NT2/D1 (cell line): ENCODE data around the gene ATXN7.

Experiments
- DNase-seq: peaks from one replicate; pipeline ENCODE4 v3.0.0-alpha.2; 2011; ENCODE audit warnings: low read depth, low spot score
- H3K27me3 ChIP-seq: 2 replicates; pipeline ENCODE4 v1.6.0; 2011; ENCODE audit warnings: mild to moderate bottlenecking; ENCODE audit not compliant: insufficient read length, insufficient read depth
- H3K36me3 ChIP-seq: 2 replicates; pipeline ENCODE4 v1.6.1; 2011; ENCODE audit warnings: mild to moderate bottlenecking, low read length, mixed read lengths; ENCODE audit not compliant: insufficient read depth, insufficient read length
- H3K4me1 ChIP-seq: 2 replicates; pipeline ENCODE4 v1.5.1; 2011; ENCODE audit not compliant: insufficient read depth, insufficient read length
- H3K4me3 ChIP-seq: 2 replicates; pipeline ENCODE4 v1.5.1; 2011; ENCODE audit warnings: low read depth; ENCODE audit not compliant: insufficient read length
- H3K9ac ChIP-seq: 2 replicates; pipeline ENCODE4 v1.6.0; 2011; ENCODE audit warnings: low read depth; ENCODE audit not compliant: insufficient read length
- H3K9me3 ChIP-seq: 2 replicates; pipeline ENCODE4 v1.5.1; 2011; ENCODE audit warnings: mild to moderate bottlenecking, low read length; ENCODE audit not compliant: insufficient read depth
- SUZ12 ChIP-seq: IDR thresholded peaks from 2 replicates; pipeline ENCODE4 v1.6.1; 2011; ENCODE audit not compliant: insufficient read length, insufficient read depth; ENCODE audit errors: extremely low read depth
- YY1 ChIP-seq: IDR thresholded peaks from 2 replicates; pipeline ENCODE4 v1.6.1; 2011; ENCODE audit not compliant: insufficient read length, insufficient read depth
- ZNF274 ChIP-seq: IDR thresholded peaks from 2 replicates; pipeline ENCODE4 v1.6.1; 2011; ENCODE audit warnings: mild to moderate bottlenecking, low read depth, low read length

ATXN7 gene

GRCh38 chr3:63970631-63971475 lies 107.2 kb downstream of the ATXN7 start:
- no peak for TF ChIP-seq SUZ12
- TF ChIP-seq ZNF274, result no peak
- no peak for TF ChIP-seq YY1
- no peaks in the 10 kb centered on the region for H3K9me3 ChIP-seq
- peaks cover 12% of the 10 kb centered on the region for H3K36me3 ChIP-seq
- no peak overlapping the region for H3K9ac ChIP-seq
- H3K4me3 ChIP-seq, result no peak overlapping the region
- H3K4me1 ChIP-seq, result peaks cover 4% of the 10 kb centered on the region
- H3K27me3 ChIP-seq, result no peaks in the 10 kb centered on the region
- DNase-seq, result no peak

GRCh38 chr3:63972196-63972595 lies 108.5 kb downstream of the ATXN7 start:
- Histone ChIP-seq H3K36me3 (peaks cover 12% of the 10 kb centered on the region), H3K4me1 (peaks cover 4% of the 10 kb centered on the region), H3K9me3 (no peaks in the 10 kb centered on the region), H3K4me3 (no peak overlapping the region), H3K9ac (no peak overlapping the region), H3K27me3 (no peaks in the 10 kb centered on the region)
- no peak for DNase-seq
- TF ChIP-seq SUZ12, result no peak
- no peak for TF ChIP-seq YY1
- TF ChIP-seq ZNF274, result no peak

DNA sequence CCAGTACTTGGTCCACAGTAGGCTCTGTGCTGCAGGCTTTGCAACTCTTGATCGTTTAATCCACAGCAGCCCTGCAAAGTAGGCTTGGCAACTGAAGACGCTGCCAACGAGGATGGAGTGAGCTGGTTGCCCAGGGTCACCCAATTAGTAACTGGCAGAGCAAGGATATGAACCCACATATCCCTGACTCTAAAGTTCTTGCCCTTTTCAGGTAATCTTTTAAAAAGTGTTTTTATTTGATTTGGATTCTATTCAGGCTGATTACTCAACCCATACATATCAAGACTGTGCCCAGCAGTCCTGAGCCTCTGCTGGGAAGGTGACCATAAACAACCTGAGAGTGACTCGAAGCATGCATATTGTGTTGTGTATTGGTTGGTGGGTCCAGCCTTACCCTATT lies 109.3 kb downstream of the ATXN7 start:
- Histone ChIP-seq H3K36me3 (peaks cover 12% of the 10 kb centered on the region), H3K9ac (no peak overlapping the region), H3K27me3 (no peaks in the 10 kb centered on the region), H3K4me1 (no peaks in the 10 kb centered on the region), H3K4me3 (no peak overlapping the region), H3K9me3 (no peaks in the 10 kb centered on the region)
- TF ChIP-seq ZNF274 (no peak), YY1 (no peak), SUZ12 (no peak)
- no peak for DNase-seq

DNA sequence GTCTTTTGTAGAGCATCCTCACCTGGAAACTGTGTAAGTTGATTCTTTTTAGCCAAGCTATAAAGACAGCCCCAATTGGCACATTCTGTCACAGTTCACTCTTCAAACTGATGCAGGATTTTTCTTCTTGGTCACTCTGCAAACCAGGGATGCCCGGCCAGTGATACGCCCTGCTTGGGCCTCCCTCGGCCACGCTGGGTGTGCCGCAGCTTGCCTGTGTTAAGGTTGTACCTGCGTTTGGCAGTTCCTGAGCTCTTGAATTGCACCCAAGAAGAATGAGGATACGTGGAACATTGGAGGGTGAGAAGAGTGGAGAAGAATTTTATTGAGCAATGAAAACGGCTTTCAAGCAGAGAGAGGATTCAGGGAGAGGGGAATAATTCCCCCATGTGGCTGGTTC lies 109.7 kb downstream of the ATXN7 start:
- Histone ChIP-seq H3K4me1 (no peaks in the 10 kb centered on the region), H3K4me3 (no peak overlapping the region), H3K9ac (no peak overlapping the region), H3K27me3 (no peaks in the 10 kb centered on the region), H3K36me3 (peaks cover 12% of the 10 kb centered on the region), H3K9me3 (no peaks in the 10 kb centered on the region)
- no peak for DNase-seq
- TF ChIP-seq YY1 (no peak), ZNF274 (no peak), SUZ12 (no peak)

DNA sequence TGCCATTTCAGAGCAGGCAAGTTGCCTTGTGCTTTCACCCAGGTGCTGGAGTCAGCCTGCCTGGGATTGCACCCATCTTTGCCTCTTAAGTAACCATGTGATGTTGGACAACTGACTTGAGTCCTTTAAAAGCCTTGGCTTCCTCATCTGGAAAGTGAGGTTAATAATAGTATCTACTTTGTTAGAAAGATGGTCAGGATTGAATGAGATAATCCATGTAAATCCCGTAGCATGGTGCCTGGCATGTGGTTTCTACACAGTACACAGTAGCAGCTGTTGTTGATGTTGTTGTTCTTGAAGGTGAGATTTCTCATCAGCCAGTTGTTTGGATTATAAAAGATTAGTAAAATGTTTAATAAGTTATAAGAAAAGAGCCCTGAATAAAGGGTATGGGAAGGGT lies 110.8 kb downstream of the ATXN7 start:
- H3K9me3 ChIP-seq, result no peaks in the 10 kb centered on the region
- H3K9ac ChIP-seq, result no peak overlapping the region
- H3K4me1 ChIP-seq, result no peaks in the 10 kb centered on the region
- H3K36me3 ChIP-seq, result peaks cover 13% of the 10 kb centered on the region
- no peaks in the 10 kb centered on the region for H3K27me3 ChIP-seq
- H3K4me3 ChIP-seq, result no peak overlapping the region
- DNase-seq, result no peak
- no peak for TF ChIP-seq SUZ12
- TF ChIP-seq YY1, result no peak
- TF ChIP-seq ZNF274, result no peak

DNA sequence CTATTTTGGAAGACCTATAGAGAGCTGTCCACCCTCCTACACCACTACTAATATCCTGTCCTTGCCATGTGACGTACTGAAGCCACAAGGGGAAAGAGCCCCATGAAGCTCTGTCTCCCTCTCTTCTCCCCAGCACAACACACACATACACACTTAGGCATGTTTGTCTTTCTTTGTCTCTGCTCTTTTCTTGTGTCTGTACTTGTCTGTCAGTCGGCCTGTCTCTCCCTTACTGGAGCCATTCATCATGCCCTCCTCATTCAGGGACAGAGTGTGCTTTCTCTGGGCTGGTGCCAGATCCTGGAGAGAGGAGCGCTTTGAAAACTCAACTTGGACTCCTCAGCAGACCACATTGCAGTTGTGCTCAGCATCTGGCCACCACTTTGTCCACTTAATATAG lies 112.1 kb downstream of the ATXN7 start:
- no peak for DNase-seq
- H3K4me3 ChIP-seq, result no peak overlapping the region
- H3K9me3 ChIP-seq, result no peaks in the 10 kb centered on the region
- TF ChIP-seq SUZ12, result no peak
- TF ChIP-seq ZNF274, result no peak
- TF ChIP-seq YY1, result no peak
- H3K36me3 ChIP-seq, result peaks cover 25% of the 10 kb centered on the region
- H3K4me1 ChIP-seq, result no peaks in the 10 kb centered on the region
- H3K27me3 ChIP-seq, result no peaks in the 10 kb centered on the region
- H3K9ac ChIP-seq, result no peak overlapping the region

GRCh38 chr3:63976161-63976871 lies 112.6 kb downstream of the ATXN7 start:
- no peaks in the 10 kb centered on the region for H3K27me3 ChIP-seq
- DNase-seq, result no peak

More at GRCh38 chr3:63976161-63976871, 112.6 kb downstream of the ATXN7 start:
- TF ChIP-seq YY1, result no peak
- no peak for TF ChIP-seq ZNF274
- TF ChIP-seq SUZ12, result no peak
- Histone ChIP-seq H3K4me1 (no peaks in the 10 kb centered on the region), H3K9me3 (no peaks in the 10 kb centered on the region), H3K9ac (no peak overlapping the region), H3K4me3 (no peak overlapping the region), H3K36me3 (peaks cover 31% of the 10 kb centered on the region)
